H1 (cell line): ENCODE measurements around the gene ZNF512B. TPM values are rescaled to one million over a fixed set of nuclear protein-coding genes. Genes with fewer than 3 reads are reported as not detected.
A peak's percentile ranks its signal among the peaks of the same experiment; 100 is the strongest.

Experiments
- CTCF ChIA-PET: fragments of 300-600 bp; sonication (Branson Sonifier 250); formaldehyde crosslinking; loops from one replicate; lab custom pipeline; 2021; ENCODE audit not compliant: partially characterized antibody; lab: Charles Lee
- POLR2A ChIA-PET: fragments of 300-600 bp; sonication (Branson Sonifier 250); formaldehyde crosslinking; loops from one replicate; lab custom pipeline; 2021; ENCODE audit warnings: inconsistent platforms; ENCODE audit not compliant: partially characterized antibody; lab: Charles Lee
- DNase-seq, 2 experiments: peaks; one replicate each; pipeline versions ENCODE4 v3.0.0 to v3.0.0-alpha.2; 2010 to 2022; ENCODE audit warnings: low spot score in 2 of 2, low read depth in 1 of 2, mixed read lengths in 1 of 2
- FAIRE-seq: peaks from 2 replicates; lab custom pipeline; 2011; peaks lifted over from hg19 to GRCh38; lab: Jason Lieb, UNC
- H2AFZ ChIP-seq: 2 replicates; pipeline ENCODE4 v1.8.1; 2012; ENCODE audit warnings: low read length, inconsistent platforms
- H2AK5ac ChIP-seq: 2 replicates; pipeline ENCODE4 v1.6.1; 2013; ENCODE audit warnings: low read depth, low read length
- H2BK120ac ChIP-seq: replicated peaks from 2 replicates; pipeline ENCODE3; 2013; ENCODE audit warnings: low read depth, low read length, inconsistent platforms
- H2BK12ac ChIP-seq: 2 replicates; pipeline ENCODE4 v1.6.1; 2013; ENCODE audit warnings: low read depth, low read length
- H2BK15ac ChIP-seq: 2 replicates; pipeline ENCODE4 v1.6.1; 2013; ENCODE audit warnings: low read length
- H2BK20ac ChIP-seq: 2 replicates; pipeline ENCODE4 v1.6.1; 2013; ENCODE audit warnings: low read length
- H2BK5ac ChIP-seq: 2 replicates; pipeline ENCODE4 v1.6.1; 2013; ENCODE audit warnings: low read depth, low read length
- H3K14ac ChIP-seq: 2 replicates; pipeline ENCODE4 v1.6.1; 2013; ENCODE audit warnings: inconsistent platforms; ENCODE audit not compliant: insufficient read length
- H3K18ac ChIP-seq: 2 replicates; pipeline ENCODE4 v1.6.1; 2013; ENCODE audit warnings: low read length; ENCODE audit errors: extremely low read depth
- H3K23ac ChIP-seq: 2 replicates; pipeline ENCODE4 v1.6.1; 2013; ENCODE audit warnings: inconsistent platforms; ENCODE audit not compliant: insufficient read length
- H3K23me2 ChIP-seq: 2 replicates; pipeline ENCODE4 v1.6.1; 2013; ENCODE audit warnings: low read depth, low read length
- H3K27ac ChIP-seq: 2 replicates; pipeline ENCODE4 v1.6.1; 2011; ENCODE audit warnings: low read depth, low read length, inconsistent platforms
- H3K27me3 ChIP-seq, 4 experiments: replicated peaks in 1 of 4; 1 replicate in 1 of 4; 2 replicates in 3 of 4; pipeline versions ENCODE4 v1.6.1 to v1.8.1; 2011 to 2013; ENCODE audit warnings: low read length in 3 of 4, mild to moderate bottlenecking in 3 of 4, inconsistent platforms in 2 of 4, mixed read lengths in 2 of 4, moderate library complexity in 1 of 4; ENCODE audit not compliant: control insufficient read depth in 3 of 4, insufficient read depth in 3 of 4; ENCODE audit errors: extremely low read depth in 1 of 4
- H3K36me3 ChIP-seq, 4 experiments: 2 replicates each; pipeline versions ENCODE4 v1.6.1 to v1.8.1; 2011 to 2013; ENCODE audit warnings: mild to moderate bottlenecking in 4 of 4, low read length in 3 of 4, moderate library complexity in 2 of 4, control low read depth in 1 of 4, inconsistent platforms in 1 of 4; ENCODE audit not compliant: insufficient read depth in 4 of 4, control insufficient read depth in 2 of 4
- H3K4ac ChIP-seq: replicated peaks from 2 replicates; pipeline ENCODE3; 2013; ENCODE audit warnings: low read length, low read depth, mixed read lengths, inconsistent platforms; ENCODE audit not compliant: insufficient read length
- H3K4me1 ChIP-seq, 4 experiments: replicated peaks in 1 of 4; 1 replicate in 1 of 4; 2 replicates in 3 of 4; pipeline versions ENCODE4 v1.6.1 to v1.8.1; 2011 to 2013; ENCODE audit warnings: low read length in 3 of 4, inconsistent platforms in 2 of 4, mixed read lengths in 1 of 4; ENCODE audit not compliant: insufficient read depth in 4 of 4, control insufficient read depth in 3 of 4
- H3K4me2 ChIP-seq, 2 experiments: 2 replicates each; pipeline versions ENCODE4 v1.6.1 to v1.8.1; 2011 to 2013; ENCODE audit warnings: low read depth in 2 of 2, low read length in 2 of 2, control low read depth in 1 of 2, inconsistent platforms in 1 of 2, mild to moderate bottlenecking in 1 of 2; ENCODE audit not compliant: insufficient read depth in 1 of 2
- H3K4me3 ChIP-seq, 4 experiments: fragments of 200-600, 300-600 bp in 1 of 4; sonication (generic), shearing (Covaris generic), sonication (Bioruptor Twin) in 1 of 4; 2 replicates each; pipeline versions ENCODE4 v1.5.1 to v1.8.1; 2011 to 2016; ENCODE audit warnings: low read length in 4 of 4, low read depth in 3 of 4, control low read depth in 2 of 4, inconsistent platforms in 2 of 4, mild to moderate bottlenecking in 2 of 4, mixed read lengths in 1 of 4, moderate library complexity in 1 of 4; ENCODE audit not compliant: insufficient read depth in 2 of 4; ENCODE audit errors: extremely low read depth in 1 of 4
- H3K56ac ChIP-seq: replicated peaks from 2 replicates; pipeline ENCODE3; 2013; ENCODE audit warnings: low read depth, mild to moderate bottlenecking, mixed read lengths, low read length, inconsistent platforms; ENCODE audit not compliant: insufficient read length
- H3K79me1 ChIP-seq: 2 replicates; pipeline ENCODE4 v1.6.1; 2013; ENCODE audit warnings: low read depth, low read length, control low read depth
- H3K79me2 ChIP-seq, 2 experiments: 2 replicates each; pipeline versions ENCODE4 v1.6.1 to v1.8.1; 2012 to 2013; ENCODE audit warnings: low read length in 2 of 2, mild to moderate bottlenecking in 2 of 2, inconsistent platforms in 1 of 2; ENCODE audit not compliant: insufficient read depth in 2 of 2, control insufficient read depth in 1 of 2
- H3K9ac ChIP-seq, 4 experiments: replicated peaks in 1 of 4; 1 replicate in 1 of 4; 2 replicates in 3 of 4; pipeline versions ENCODE4 v1.6.1 to v1.8.1; 2011 to 2013; ENCODE audit warnings: low read depth in 3 of 4, low read length in 3 of 4, control low read depth in 2 of 4, mild to moderate bottlenecking in 2 of 4, moderate library complexity in 2 of 4, inconsistent platforms in 1 of 4; ENCODE audit errors: extremely low read depth in 1 of 4
- H3K9me3 ChIP-seq, 2 experiments: 2 replicates each; pipeline versions ENCODE4 v1.6.1 to v1.8.1; 2012 to 2013; ENCODE audit warnings: mild to moderate bottlenecking in 2 of 2, moderate library complexity in 2 of 2, control low read depth in 1 of 2, inconsistent platforms in 1 of 2, low read depth in 1 of 2, low read length in 1 of 2, mixed read lengths in 1 of 2; ENCODE audit not compliant: insufficient read depth in 2 of 2
- H4K20me1 ChIP-seq, 2 experiments: replicated peaks in 1 of 2; 2 replicates each; pipeline versions ENCODE3 to v1.8.1; 2011 to 2013; ENCODE audit warnings: inconsistent platforms in 2 of 2, low read length in 2 of 2, mild to moderate bottlenecking in 1 of 2; ENCODE audit not compliant: insufficient read depth in 2 of 2, control insufficient read depth in 1 of 2
- H4K5ac ChIP-seq: 2 replicates; pipeline ENCODE4 v1.6.1; 2013; ENCODE audit warnings: low read length, low read depth, mixed read lengths, inconsistent platforms; ENCODE audit not compliant: insufficient read length
- H4K8ac ChIP-seq: 2 replicates; pipeline ENCODE4 v1.8.0; 2013; ENCODE audit warnings: mild to moderate bottlenecking, moderate library complexity, low read length, inconsistent platforms; ENCODE audit not compliant: insufficient read depth; ENCODE audit errors: extremely low read depth
- H4K91ac ChIP-seq: replicated peaks from 2 replicates; pipeline ENCODE3; 2013; ENCODE audit warnings: low read length, mixed read lengths, inconsistent platforms; ENCODE audit not compliant: insufficient read length
- ASH2L ChIP-seq: fragments of 200-600, 300-600 bp; sonication (generic); IDR thresholded peaks from one replicate; pipeline ENCODE4 v1.7.1; 2017; ENCODE audit warnings: low read length
- MAFK ChIP-seq: IDR thresholded peaks from 2 replicates; pipeline ENCODE4 v1.6.1; 2012; ENCODE audit warnings: low read depth, mild to moderate bottlenecking, improper control_type of control experiment, low read length
- WGBS, 2 experiments: shearing (Covaris generic) in 1 of 2; methylation state at CpG; one replicate each; pipeline versions ENCODE4 v1.1.6 to v1.1.7; 2013 to 2015; ENCODE audit warnings: low lambda C conversion rate in 2 of 2, mixed read lengths in 2 of 2, inconsistent platforms in 1 of 2, low coverage in 1 of 2, missing lambda C conversion rate in 1 of 2; ENCODE audit not compliant: insufficient replicate concordance in 2 of 2, insufficient coverage in 1 of 2, insufficient read length in 1 of 2; ENCODE audit errors: extremely low coverage in 1 of 2, missing lambda C conversion rate in 1 of 2; 5-methylcytosine and 5-hydroxymethylcytosine counted together
- polyA plus RNA-seq, 7 experiments: library from polyadenylated mRNA; depleted of rRNA in 3 of 7; stranded (reverse) in 5 of 7; unstranded in 2 of 7; fragments of >200 nt in 5 of 7; fragments of 200-250 nt in 2 of 7; gene quantifications; 1 replicate in 5 of 7; 2 replicates in 1 of 7; 4 replicates in 1 of 7; pipeline versions ENCODE4 v1.2.1 to v1.2.3, GENCODE V29; 2011 to 2013; ENCODE audit warnings: missing spikeins in 2 of 7, mixed read lengths in 2 of 7
- total RNA-seq: library from RNA; stranded (reverse); fragmentation: NEBNext Ultra II Directional; extraction: Animal tissue kit (Norgen Biotek cat#: 25700); gene quantifications from 2 replicates; pipeline ENCODE4 v1.2.1, GENCODE V29; 2021

ZNF512B gene
- total and polyA plus RNA-seq, 2 of the 8 experiments (the other 6 are each of a cell fraction or from before 2014, with no cell fraction given), result 7.3 to 26.6 TPM

DNA sequence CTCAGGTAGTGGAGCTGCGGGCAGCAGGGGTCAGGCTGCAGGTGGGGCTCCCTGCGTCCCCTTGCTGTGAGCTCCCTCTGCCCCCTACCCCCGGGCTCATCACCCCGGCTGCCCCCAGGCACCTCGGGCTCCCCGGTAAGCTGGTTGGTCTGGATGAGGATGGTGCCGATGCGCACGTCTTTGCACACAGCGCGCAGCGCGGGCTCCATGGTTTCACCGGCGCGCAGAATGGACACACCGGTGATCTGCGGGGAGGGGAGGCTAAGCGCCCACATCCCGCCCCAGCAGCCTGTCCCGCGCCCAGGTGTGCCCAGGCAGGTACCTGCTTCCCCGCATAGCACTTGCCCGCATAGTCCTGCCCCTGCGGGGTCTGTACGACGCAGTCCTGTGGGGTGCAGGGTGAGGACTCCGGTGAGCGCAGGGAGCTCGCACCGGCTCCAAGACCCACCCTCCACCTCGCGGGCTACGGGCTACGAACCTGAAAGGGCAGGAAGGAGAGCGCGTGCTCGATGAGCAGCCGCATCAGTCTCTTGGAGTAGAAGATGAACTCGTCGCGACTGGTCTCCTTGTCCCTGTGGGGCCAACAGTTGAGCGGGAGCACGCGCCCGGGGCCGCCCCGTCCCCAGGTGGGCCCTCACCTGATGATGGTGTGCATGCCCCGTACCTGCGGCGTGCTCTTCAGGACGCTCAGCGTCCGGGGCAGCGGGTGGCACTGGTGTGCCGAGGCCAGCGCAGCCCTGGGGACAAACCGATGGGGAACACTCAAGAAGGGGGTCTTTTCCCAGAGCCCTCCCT, 29.1 kb downstream of the ZNF512B start:
- Histone ChIP-seq H3K36me3 (peaks cover 3 to 21% (median 14%) of the 10 kb centered on the region in 4 experiments; a peak in 5 of 8 replicates), H4K91ac (peak overlapping the region; percentile 68), H2AK5ac (no peak overlapping the region), H3K14ac (no peak overlapping the region), H3K4me1 (peaks cover 0 to 28% (median 13%) of the 10 kb centered on the region in 4 experiments; a peak in 6 of 7 replicates), H2BK120ac (no peak overlapping the region), H3K27ac (peak overlapping the region; percentile 71; the same call in 1 of the 2 replicates), H3K56ac (no peak overlapping the region), H2BK5ac (peak overlapping the region; percentile 83), H3K9ac (peak overlapping the region in 3 of 4 experiments; percentile 5 to 51 (median 45); a peak in 5 of 7 replicates), H4K5ac (peak overlapping the region; percentile 45), H2BK12ac (peak overlapping the region; percentile 39; the same call in 1 of the 2 replicates), H2AFZ (no peak overlapping the region), H4K20me1 (peaks cover 4 to 25% of the 10 kb centered on the region in 2 experiments), H4K8ac (peak overlapping the region; percentile 22), H3K23me2 (peaks cover 12% of the 10 kb centered on the region), H3K79me2 (peaks cover 0 to 3% of the 10 kb centered on the region in 2 experiments; a peak in 1 of 4 replicates), H3K18ac (peak overlapping the region; percentile 93), H3K4me2 (peak overlapping the region; percentile 73 to 98), H3K27me3 (no peaks in the 10 kb centered on the region)
- no peak for FAIRE-seq
- DNase-seq, result no peak
- WGBS, 2 experiments, result 61% methylated on average over 46 of the region's 58 CpGs; no CpG with 5 or more reads in 1 of the 2 experiments
- no peak for TF ChIP-seq MAFK
- peak; percentile 2 for TF ChIP-seq ASH2L
- TF ChIP-seq, all 59 proteins: peak for 1
- Histone ChIP-seq H2BK15ac (peak overlapping the region; percentile 46; the same call in 1 of the 2 replicates), H3K9me3 (no peaks in the 10 kb centered on the region), H3K23ac (no peak overlapping the region), H3K79me1 (no peaks in the 10 kb centered on the region), H2BK20ac (no peak overlapping the region), H3K4me3 (peak overlapping the region; percentile 38 to 55 (median 44)), H3K4ac (no peak overlapping the region)
- ChIA-PET CTCF (interaction anchor here (0.6 to 5.4 kb wide), 7 partner anchors 11 to 166 kb away, joined by 3 to 28 read pairs (median 5); partner anchors contain the start of gene PRPF6), POLR2A (interaction anchor here (0.8 to 7.8 kb wide), 14 partner anchors 15 to 390 kb away, joined by 3 to 68 read pairs (median 3); partner anchors contain the start of genes OPRL1, SAMD10 and UCKL1)
